Measurements from ENCODE around the gene USH2A. TPM values are rescaled to one million over a fixed set of nuclear protein-coding genes. Genes with fewer than 3 reads are reported as not detected.
A peak's percentile ranks its signal among the peaks of the same experiment; 100 is the strongest.

USH2A gene
- total and polyA plus RNA-seq, 2 experiments from 2014 or later: under 0.01 to 0.01 TPM

GRCh38 chr1:215987092-215987875, 436.0 kb downstream of the USH2A start:
- no peak overlapping the region for H3K4me3 ChIP-seq

GRCh38 chr1:215986401-215986800, 436.8 kb downstream of the USH2A start:
- WGBS, 2 experiments (ENCODE audit: low coverage in 1 of 2, low lambda C conversion rate in 2 of 2, missing lambda C conversion rate in 2 of 2): 7 to 29% methylated on average over 1 of the region's 1 CpG
- peak; percentile 6 for DNase-seq
- H3K79me2 ChIP-seq (ENCODE audit: insufficient read depth): no peaks in the 10 kb centered on the region
- H3K27ac ChIP-seq: no peak overlapping the region
- H3K4me1 ChIP-seq (ENCODE audit: insufficient read depth): no peaks in the 10 kb centered on the region
- H3K9me3 ChIP-seq (ENCODE audit: low read depth): no peaks in the 10 kb centered on the region
- no peak overlapping the region for H3K4me3 ChIP-seq
- H3F3A ChIP-seq (ENCODE audit: insufficient read depth): no peaks in the 10 kb centered on the region
- H3K36me3 ChIP-seq (ENCODE audit: low read depth): no peaks in the 10 kb centered on the region
- H3K9me2 ChIP-seq (ENCODE audit: insufficient read depth): no peaks in the 10 kb centered on the region
- no peak for TF ChIP-seq EZH2phosphoT487 (IDR thresholded peaks at IDR 0.05; ENCODE audit: insufficient read depth, low read depth)
- TF ChIP-seq EZH2 (IDR thresholded peaks at IDR 0.05; ENCODE audit: insufficient read depth, poor library complexity, severe bottlenecking): no peak
- no peaks in the 10 kb centered on the region; the same call in 1 of the 2 replicates for H3K27me3 ChIP-seq (replicated peaks; ENCODE audit: insufficient read depth)
- no peak overlapping the region for H3K9ac ChIP-seq
- in situ Hi-C loops (cut with MboI): no loop called here
- no peak overlapping the region for H3K4me2 ChIP-seq (ENCODE audit: unreplicated experiment)
- no peaks in the 10 kb centered on the region for H4K20me1 ChIP-seq (ENCODE audit: insufficient read depth)
- H2AFZ ChIP-seq: no peak overlapping the region

More at GRCh38 chr1:215987092-215987875, 436.0 kb downstream of the USH2A start:
- no peaks in the 10 kb centered on the region for H3K36me3 ChIP-seq (ENCODE audit: low read depth)
- H3K4me2 ChIP-seq (ENCODE audit: unreplicated experiment): no peak overlapping the region
- H3K9me2 ChIP-seq (ENCODE audit: insufficient read depth): no peaks in the 10 kb centered on the region
- no peaks in the 10 kb centered on the region for H3K79me2 ChIP-seq (ENCODE audit: insufficient read depth)
- no peak overlapping the region for H3K9ac ChIP-seq
- TF ChIP-seq EZH2 (IDR thresholded peaks at IDR 0.05; ENCODE audit: insufficient read depth, poor library complexity, severe bottlenecking): no peak
- TF ChIP-seq EZH2phosphoT487 (IDR thresholded peaks at IDR 0.05; ENCODE audit: insufficient read depth, low read depth): no peak
- H3F3A ChIP-seq (ENCODE audit: insufficient read depth): no peaks in the 10 kb centered on the region
- in situ Hi-C loops (cut with MboI): no loop called here
- no peaks in the 10 kb centered on the region; the same call in 1 of the 2 replicates for H3K27me3 ChIP-seq (replicated peaks; ENCODE audit: insufficient read depth)
- 30 to 35% methylated on average over 7 of the region's 7 CpGs for WGBS, 2 experiments (ENCODE audit: low coverage in 1 of 2, low lambda C conversion rate in 2 of 2, missing lambda C conversion rate in 2 of 2)
- DNase-seq: peak; percentile 11
- H3K9me3 ChIP-seq (ENCODE audit: low read depth): no peaks in the 10 kb centered on the region
- no peak overlapping the region for H3K27ac ChIP-seq
- no peaks in the 10 kb centered on the region for H4K20me1 ChIP-seq (ENCODE audit: insufficient read depth)
- no peak overlapping the region for H2AFZ ChIP-seq
- no peaks in the 10 kb centered on the region for H3K4me1 ChIP-seq (ENCODE audit: insufficient read depth)

DNA sequence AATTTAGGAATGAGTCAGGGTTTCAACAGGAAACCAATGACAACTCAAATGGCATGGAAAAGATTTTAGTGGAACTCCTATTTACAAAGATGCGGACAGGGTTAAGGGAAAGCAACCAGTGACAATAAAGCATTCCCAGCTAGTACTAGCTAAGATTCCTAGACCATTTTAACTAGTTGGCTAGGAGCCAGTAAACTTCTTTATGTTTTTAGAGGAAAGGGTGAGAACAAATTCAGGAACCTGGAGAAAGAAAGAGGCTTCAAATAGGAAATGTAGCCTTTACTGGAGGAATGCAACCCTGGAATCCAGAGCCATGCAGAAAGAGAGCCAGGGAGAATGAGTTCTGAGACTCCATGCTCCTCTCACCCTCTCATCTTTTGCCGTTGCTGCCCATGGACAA, 439.6 kb downstream of the USH2A start:
- Histone ChIP-seq H3K4me3 (no peak overlapping the region), H3K9me2 (ENCODE audit: insufficient read depth) (no peaks in the 10 kb centered on the region), H3K27ac (no peak overlapping the region), H2AFZ (no peak overlapping the region), H3F3A (ENCODE audit: insufficient read depth) (no peaks in the 10 kb centered on the region), H3K9ac (no peak overlapping the region), H3K9me3 (ENCODE audit: low read depth) (no peaks in the 10 kb centered on the region), H3K36me3 (ENCODE audit: low read depth) (no peaks in the 10 kb centered on the region), H3K4me1 (ENCODE audit: insufficient read depth) (no peaks in the 10 kb centered on the region), H3K4me2 (ENCODE audit: unreplicated experiment) (no peak overlapping the region), H4K20me1 (ENCODE audit: insufficient read depth) (no peaks in the 10 kb centered on the region), H3K79me2 (ENCODE audit: insufficient read depth) (no peaks in the 10 kb centered on the region), H3K27me3 (replicated peaks; ENCODE audit: insufficient read depth) (no peaks in the 10 kb centered on the region; the same call in 1 of the 2 replicates)
- in situ Hi-C loops (cut with MboI): no loop called here
- DNase-seq: no peak
- 56 to 71% methylated on average over 2 of the region's 2 CpGs for WGBS, 2 experiments (ENCODE audit: low coverage in 1 of 2, low lambda C conversion rate in 2 of 2, missing lambda C conversion rate in 2 of 2)
- TF ChIP-seq EZH2phosphoT487 (IDR thresholded peaks at IDR 0.05; ENCODE audit: insufficient read depth, low read depth) (no peak), EZH2 (IDR thresholded peaks at IDR 0.05; ENCODE audit: insufficient read depth, poor library complexity, severe bottlenecking) (no peak)

- Histone ChIP-seq H3K4me3 (no peak overlapping the region), H3K79me2 (ENCODE audit: insufficient read depth) (no peaks in the 10 kb centered on the region)
- in situ Hi-C loops (cut with MboI): no loop called here
Observed at GRCh38 chr1:215971793-215972441, 451.3 kb downstream of the USH2A start.

More at GRCh38 chr1:215971793-215972441, 451.3 kb downstream of the USH2A start:
- Histone ChIP-seq H3K9me2 (ENCODE audit: insufficient read depth) (no peaks in the 10 kb centered on the region), H3K27ac (no peak overlapping the region), H3K9ac (no peak overlapping the region), H3F3A (ENCODE audit: insufficient read depth) (no peaks in the 10 kb centered on the region), H4K20me1 (ENCODE audit: insufficient read depth) (no peaks in the 10 kb centered on the region), H3K36me3 (ENCODE audit: low read depth) (no peaks in the 10 kb centered on the region), H3K4me1 (ENCODE audit: insufficient read depth) (no peaks in the 10 kb centered on the region; the same call in 1 of the 2 replicates), H3K27me3 (replicated peaks; ENCODE audit: insufficient read depth) (peaks cover 15% of the 10 kb centered on the region; the same call in 1 of the 2 replicates), H2AFZ (no peak overlapping the region), H3K4me2 (ENCODE audit: unreplicated experiment) (no peak overlapping the region), H3K9me3 (ENCODE audit: low read depth) (no peaks in the 10 kb centered on the region)
- TF ChIP-seq EZH2phosphoT487 (IDR thresholded peaks at IDR 0.05; ENCODE audit: insufficient read depth, low read depth) (no peak), EZH2 (IDR thresholded peaks at IDR 0.05; ENCODE audit: insufficient read depth, poor library complexity, severe bottlenecking) (no peak)
- DNase-seq: no peak
- WGBS, 2 experiments (ENCODE audit: low coverage in 1 of 2, low lambda C conversion rate in 2 of 2, missing lambda C conversion rate in 2 of 2): 41 to 42% methylated on average over 10 of the region's 10 CpGs

Data from GM23248 (cell line).